ENCODE measurements around the gene EBLN1. TPM values are rescaled to one million over a fixed set of nuclear protein-coding genes. Genes with fewer than 3 reads are reported as not detected.
A peak's percentile ranks its signal among the peaks of the same experiment; 100 is the strongest.

The EBLN1 gene
- not detected for total RNA-seq

GRCh38 chr10:22217842-22218241 lies at the start of gene EBLN1:
EBLN1 (minus strand) TSS chr10:22218015; CDS start chr10:22209983, 8,032 bp downstream.
- DNase-seq (no peak), ATAC-seq (no peak)
- Mint-ChIP-seq H3K9me3 (ENCODE audit: low read depth) (no peaks in the 10 kb centered on the region), H3K4me3 (no peak within 1 kb of the TSS), H3K27ac (no peak within 1 kb of the TSS), H3K27me3 (peaks cover 11% of the 10 kb centered on the region), H3K36me3 (no peaks in the 10 kb centered on the region), H3K4me1 (peaks cover 15% of the 10 kb centered on the region)
- CTCF ChIA-PET, result interaction anchor here (1.0 kb wide), 1 partner anchor 207 kb away, joined by 3 read pairs; no protein-coding TSS in a partner anchor

- Mint-ChIP-seq H3K9me3 (ENCODE audit: low read depth) (no peaks in the 10 kb centered on the region), H3K36me3 (no peaks in the 10 kb centered on the region), H3K27me3 (peaks cover 56% of the 10 kb centered on the region), H3K27ac (no peak overlapping the region), H3K4me3 (no peak overlapping the region), H3K4me1 (peaks cover 6% of the 10 kb centered on the region)
- CTCF ChIA-PET, result no interaction called here
- ATAC-seq (no peak), DNase-seq (no peak)
These were observed 48.2 kb upstream of the EBLN1 start for GRCh38 chr10:22265839-22266537.

- H3K27ac Mint-ChIP-seq, result no peak overlapping the region
- no peaks in the 10 kb centered on the region for H3K9me3 Mint-ChIP-seq (ENCODE audit: low read depth)
- DNase-seq, result no peak
- H3K4me1 Mint-ChIP-seq, result peaks cover 2% of the 10 kb centered on the region
- H3K27me3 Mint-ChIP-seq, result peaks cover 54% of the 10 kb centered on the region
- CTCF ChIA-PET, result no interaction called here
- no peak for ATAC-seq
- no peak overlapping the region for H3K4me3 Mint-ChIP-seq
- no peaks in the 10 kb centered on the region for H3K36me3 Mint-ChIP-seq
These were observed 45.3 kb upstream of the EBLN1 start for GRCh38 chr10:22263106-22263505.

- H3K4me1 Mint-ChIP-seq, result peaks cover 2% of the 10 kb centered on the region
- CTCF ChIA-PET, result interaction anchor here (0.8 to 2.4 kb wide), 4 partner anchors 15 to 730 kb away, joined by 3 to 7 read pairs (median 5); no protein-coding TSS in a partner anchor
- DNase-seq, result no peak
These were observed 41.5 kb upstream of the EBLN1 start for GRCh38 chr10:22259280-22259679.

GRCh38 chr10:22258471-22258870 lies 40.7 kb upstream of the EBLN1 start:
- Mint-ChIP-seq H3K36me3 (peaks cover 2% of the 10 kb centered on the region), H3K27ac (no peak overlapping the region), H3K4me3 (no peak overlapping the region), H3K27me3 (peaks cover 50% of the 10 kb centered on the region), H3K9me3 (ENCODE audit: low read depth) (no peaks in the 10 kb centered on the region), H3K4me1 (peaks cover 5% of the 10 kb centered on the region)
- no peak for ATAC-seq
- CTCF ChIA-PET, result interaction anchor here (0.8 to 2.4 kb wide), 2 partner anchors 249 to 731 kb away, joined by 5 to 7 read pairs; no protein-coding TSS in a partner anchor
- DNase-seq, result no peak

More at GRCh38 chr10:22259280-22259679, 41.5 kb upstream of the EBLN1 start:
- no peaks in the 10 kb centered on the region for H3K36me3 Mint-ChIP-seq
- H3K27ac Mint-ChIP-seq, result no peak overlapping the region
- no peaks in the 10 kb centered on the region for H3K9me3 Mint-ChIP-seq (ENCODE audit: low read depth)
- no peak overlapping the region for H3K4me3 Mint-ChIP-seq
- peak; percentile 63 for ATAC-seq
- peaks cover 48% of the 10 kb centered on the region for H3K27me3 Mint-ChIP-seq

GRCh38 chr10:22253580-22253882 lies 35.7 kb upstream of the EBLN1 start:
- DNase-seq (no peak), ATAC-seq (no peak)
- Mint-ChIP-seq H3K4me1 (peaks cover 11% of the 10 kb centered on the region), H3K36me3 (peaks cover 4% of the 10 kb centered on the region), H3K27ac (peak overlapping the region; percentile 89), H3K27me3 (peaks cover 34% of the 10 kb centered on the region), H3K4me3 (peak overlapping the region; percentile 82), H3K9me3 (ENCODE audit: low read depth) (no peaks in the 10 kb centered on the region)
- CTCF ChIA-PET, result interaction anchor here (1.0 to 2.2 kb wide), 6 partner anchors 17 to 735 kb away, joined by 3 to 8 read pairs (median 4); no protein-coding TSS in a partner anchor

- peak overlapping the region; percentile 89 for H3K27ac Mint-ChIP-seq
- H3K4me3 Mint-ChIP-seq, result peak overlapping the region; percentile 96
- peaks cover 29% of the 10 kb centered on the region for H3K27me3 Mint-ChIP-seq
- CTCF ChIA-PET, result interaction anchor here (1.0 to 2.2 kb wide), 6 partner anchors 18 to 736 kb away, joined by 3 to 8 read pairs (median 4); no protein-coding TSS in a partner anchor
- peaks cover 13% of the 10 kb centered on the region for H3K4me1 Mint-ChIP-seq
- ATAC-seq (peak; percentile 55), DNase-seq (peak; percentile 54)
- peaks cover 4% of the 10 kb centered on the region for H3K36me3 Mint-ChIP-seq
- H3K9me3 Mint-ChIP-seq (ENCODE audit: low read depth), result no peaks in the 10 kb centered on the region
These were observed 35.2 kb upstream of the EBLN1 start for GRCh38 chr10:22252801-22253579.

- CTCF ChIA-PET, result interaction anchor here (1.0 kb wide), 1 partner anchor 24 kb away, joined by 3 read pairs; no protein-coding TSS in a partner anchor
- no peaks in the 10 kb centered on the region for H3K9me3 Mint-ChIP-seq (ENCODE audit: low read depth)
- H3K36me3 Mint-ChIP-seq, result peaks cover 4% of the 10 kb centered on the region
- peaks cover 19% of the 10 kb centered on the region for H3K4me1 Mint-ChIP-seq
- peak; percentile 68 for ATAC-seq
- peak; percentile 59 for DNase-seq
- H3K27ac Mint-ChIP-seq, result peak overlapping the region; percentile 98
- H3K27me3 Mint-ChIP-seq, result peaks cover 29% of the 10 kb centered on the region
- H3K4me3 Mint-ChIP-seq, result peak overlapping the region; percentile 96
These were observed 34.5 kb upstream of the EBLN1 start for GRCh38 chr10:22252224-22252800.

GRCh38 chr10:22251751-22252223 lies 34.0 kb upstream of the EBLN1 start:
- CTCF ChIA-PET, result no interaction called here
- DNase-seq (peak; percentile 81), ATAC-seq (peak; percentile 66)
- peaks cover 24% of the 10 kb centered on the region for H3K27me3 Mint-ChIP-seq
- peak overlapping the region; percentile 96 for H3K4me3 Mint-ChIP-seq
- peaks cover 4% of the 10 kb centered on the region for H3K36me3 Mint-ChIP-seq
- H3K4me1 Mint-ChIP-seq, result peaks cover 25% of the 10 kb centered on the region
- H3K27ac Mint-ChIP-seq, result peak overlapping the region; percentile 98
- no peaks in the 10 kb centered on the region for H3K9me3 Mint-ChIP-seq (ENCODE audit: low read depth)

GRCh38 chr10:22250897-22251660 lies 33.3 kb upstream of the EBLN1 start:
- ATAC-seq (no peak), DNase-seq (no peak)
- peak overlapping the region; percentile 98 for H3K27ac Mint-ChIP-seq
- H3K4me3 Mint-ChIP-seq, result peak overlapping the region; percentile 96
- peaks cover 4% of the 10 kb centered on the region for H3K36me3 Mint-ChIP-seq
- CTCF ChIA-PET, result no interaction called here
- H3K9me3 Mint-ChIP-seq (ENCODE audit: low read depth), result no peaks in the 10 kb centered on the region
- H3K4me1 Mint-ChIP-seq, result peaks cover 29% of the 10 kb centered on the region
- H3K27me3 Mint-ChIP-seq, result peaks cover 21% of the 10 kb centered on the region

- no peak for ATAC-seq
These were observed 29.8 kb upstream of the EBLN1 start for GRCh38 chr10:22247636-22248035.

GRCh38 chr10:22246680-22247391 lies 29.0 kb upstream of the EBLN1 start:
- DNase-seq (no peak), ATAC-seq (peak; percentile 80)
- H3K9me3 Mint-ChIP-seq (ENCODE audit: low read depth), result no peaks in the 10 kb centered on the region
- H3K4me1 Mint-ChIP-seq, result peaks cover 25% of the 10 kb centered on the region
- CTCF ChIA-PET, result interaction anchor here (1.0 to 1.2 kb wide), 3 partner anchors 16 to 250 kb away, joined by 3 to 4 read pairs (median 3); no protein-coding TSS in a partner anchor
- no peaks in the 10 kb centered on the region for H3K36me3 Mint-ChIP-seq
- peaks cover 4% of the 10 kb centered on the region for H3K27me3 Mint-ChIP-seq
- peak overlapping the region; percentile 26 for H3K27ac Mint-ChIP-seq
- H3K4me3 Mint-ChIP-seq, result no peak overlapping the region

More at GRCh38 chr10:22247636-22248035, 29.8 kb upstream of the EBLN1 start:
- no peak for DNase-seq
- H3K36me3 Mint-ChIP-seq, result peaks cover 2% of the 10 kb centered on the region
- H3K9me3 Mint-ChIP-seq (ENCODE audit: low read depth), result no peaks in the 10 kb centered on the region
- CTCF ChIA-PET, result interaction anchor here (1.0 kb wide), 1 partner anchor 19 kb away, joined by 3 read pairs; no protein-coding TSS in a partner anchor
- H3K4me1 Mint-ChIP-seq, result peaks cover 27% of the 10 kb centered on the region
- no peak overlapping the region for H3K4me3 Mint-ChIP-seq
- no peaks in the 10 kb centered on the region for H3K27me3 Mint-ChIP-seq
- peak overlapping the region; percentile 26 for H3K27ac Mint-ChIP-seq
